ENCODE measurements around the gene CDPF1.

Gene CDPF1

DNA sequence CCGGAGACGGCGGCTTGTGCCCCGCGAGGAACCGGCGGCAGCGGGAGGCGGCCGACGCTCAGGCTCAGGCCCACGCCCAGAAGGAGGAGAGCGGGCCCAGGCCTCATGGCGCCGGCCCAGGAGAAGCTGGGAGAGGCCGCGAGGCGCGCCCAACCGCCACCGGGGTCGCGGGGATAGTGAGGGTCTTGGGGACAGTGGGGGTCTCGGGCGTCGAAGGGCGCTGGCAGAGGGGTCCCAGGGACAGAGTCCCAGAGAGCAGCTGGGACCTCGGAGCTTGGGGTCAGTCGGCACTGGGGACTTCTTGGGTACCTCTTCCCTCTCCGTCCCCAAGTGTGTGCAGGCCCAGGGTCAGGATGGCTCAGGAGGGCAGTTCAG is 13.1 kb upstream of the CDPF1 start, which contains the start of gene PKDREJ:
PKDREJ (minus strand) TSS at position 128 of the 375 bp plus-strand sequence; CDS start at position 107, 21 bp downstream.
- H3K79me1 ChIP-seq (ENCODE audit: low read length) = no peaks in the 10 kb centered on the region
- no peak within 1 kb of the TSS for H2AK5ac ChIP-seq (ENCODE audit: low read length)
- H3K4me2 ChIP-seq (ENCODE audit: low read length) = peak within 1 kb of the TSS; percentile 38
- no peak within 1 kb of the TSS for H3K27ac ChIP-seq (ENCODE audit: low read depth, low read length)
- H3K56ac ChIP-seq (ENCODE audit: low read length) = peak within 1 kb of the TSS; percentile 84
- H3K18ac ChIP-seq (ENCODE audit: low read length) = peak within 1 kb of the TSS; percentile 57
- DNase-seq = no peak
- H4K5ac ChIP-seq (ENCODE audit: low read length) = no peak within 1 kb of the TSS
- H3K79me2 ChIP-seq (ENCODE audit: control insufficient read depth, insufficient read depth, low read length) = no peaks in the 10 kb centered on the region
- H3K36me3 ChIP-seq (ENCODE audit: control insufficient read depth, insufficient read depth, low read length) = no peaks in the 10 kb centered on the region
- no peak within 1 kb of the TSS for H4K8ac ChIP-seq (ENCODE audit: low read depth, low read length)
- peak within 1 kb of the TSS; percentile 54 for H3K9ac ChIP-seq (ENCODE audit: low read length)
- H2BK5ac ChIP-seq (ENCODE audit: low read length) = no peak within 1 kb of the TSS
- no peak within 1 kb of the TSS for H2BK15ac ChIP-seq (replicated peaks; ENCODE audit: low read depth)
- H2BK120ac ChIP-seq (ENCODE audit: low read depth, low read length) = no peak within 1 kb of the TSS
- peaks cover 7% of the 10 kb centered on the region for H3K27me3 ChIP-seq (ENCODE audit: insufficient read depth, low read length, poor library complexity)
- H3K23ac ChIP-seq (ENCODE audit: low read length) = peak within 1 kb of the TSS; percentile 24
- WGBS (ENCODE audit: extremely low coverage, insufficient coverage, low lambda C conversion rate) = no CpG with 5 or more reads among the region's 30 CpGs
- peak within 1 kb of the TSS; percentile 17 for H3K4ac ChIP-seq (ENCODE audit: low read depth, low read length)
- H3K4me1 ChIP-seq (ENCODE audit: control insufficient read depth, low read depth, low read length) = no peaks in the 10 kb centered on the region
- no peak within 1 kb of the TSS for H3K4me3 ChIP-seq (ENCODE audit: low read length)

DNA sequence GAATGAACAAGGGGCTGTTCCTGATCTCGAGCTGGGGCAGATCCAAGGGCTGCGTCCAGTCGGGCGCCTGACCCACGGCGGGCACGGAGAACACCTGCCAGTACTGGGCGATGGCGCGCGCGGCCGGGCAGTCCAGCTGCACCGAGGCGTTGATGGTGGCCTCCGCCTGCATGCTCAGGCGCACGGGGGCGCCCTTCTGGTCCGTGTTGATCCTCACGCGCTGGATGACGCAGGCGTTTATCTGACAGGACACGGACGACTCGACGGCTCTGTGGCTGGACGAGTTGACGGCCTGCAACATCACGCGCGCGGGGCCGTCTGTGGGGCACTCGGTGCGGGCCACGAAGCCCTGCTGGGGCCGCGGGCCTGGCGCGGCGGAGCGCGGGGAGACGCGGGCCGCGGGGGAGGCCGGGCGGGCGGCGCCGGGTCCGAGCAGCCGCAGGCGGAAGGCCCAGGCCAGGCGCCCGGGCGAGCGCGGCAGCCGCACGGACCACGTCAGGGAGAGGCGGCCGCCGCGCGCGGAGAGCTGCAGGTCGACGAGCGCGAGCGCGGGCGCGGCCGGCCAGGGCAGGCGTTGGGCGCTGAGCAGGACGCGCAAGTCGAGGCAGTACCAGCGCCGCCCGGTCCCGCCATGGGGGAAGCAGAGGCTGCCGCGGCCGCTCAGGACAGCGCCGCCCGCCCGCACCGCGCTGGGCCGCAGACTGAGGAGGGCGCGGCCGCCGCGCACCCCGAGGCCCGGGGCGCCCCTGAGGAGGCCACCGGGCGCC is 12.5 kb upstream of the CDPF1 start:
- Histone ChIP-seq H3K23ac (ENCODE audit: low read length) (peak overlapping the region; percentile 24), H2BK15ac (replicated peaks; ENCODE audit: low read depth) (no peak overlapping the region), H3K27ac (ENCODE audit: low read depth, low read length) (no peak overlapping the region), H4K8ac (ENCODE audit: low read depth, low read length) (no peak overlapping the region), H3K4me1 (ENCODE audit: control insufficient read depth, low read depth, low read length) (no peaks in the 10 kb centered on the region), H3K9ac (ENCODE audit: low read length) (peak overlapping the region; percentile 54), H3K79me2 (ENCODE audit: control insufficient read depth, insufficient read depth, low read length) (no peaks in the 10 kb centered on the region), H3K56ac (ENCODE audit: low read length) (peak overlapping the region; percentile 84), H3K4me3 (ENCODE audit: low read length) (no peak overlapping the region), H3K79me1 (ENCODE audit: low read length) (no peaks in the 10 kb centered on the region), H2AK5ac (ENCODE audit: low read length) (no peak overlapping the region), H3K4me2 (ENCODE audit: low read length) (peak overlapping the region; percentile 38), H3K4ac (ENCODE audit: low read depth, low read length) (peak overlapping the region; percentile 17), H3K36me3 (ENCODE audit: control insufficient read depth, insufficient read depth, low read length) (no peaks in the 10 kb centered on the region), H2BK120ac (ENCODE audit: low read depth, low read length) (no peak overlapping the region), H3K27me3 (ENCODE audit: insufficient read depth, low read length, poor library complexity) (peaks cover 9% of the 10 kb centered on the region), H4K5ac (ENCODE audit: low read length) (no peak overlapping the region), H3K18ac (ENCODE audit: low read length) (peak overlapping the region; percentile 57), H2BK5ac (ENCODE audit: low read length) (no peak overlapping the region)
- DNase-seq = peak; percentile 84
- no CpG with 5 or more reads among the region's 109 CpGs for WGBS (ENCODE audit: extremely low coverage, insufficient coverage, low lambda C conversion rate)

DNA sequence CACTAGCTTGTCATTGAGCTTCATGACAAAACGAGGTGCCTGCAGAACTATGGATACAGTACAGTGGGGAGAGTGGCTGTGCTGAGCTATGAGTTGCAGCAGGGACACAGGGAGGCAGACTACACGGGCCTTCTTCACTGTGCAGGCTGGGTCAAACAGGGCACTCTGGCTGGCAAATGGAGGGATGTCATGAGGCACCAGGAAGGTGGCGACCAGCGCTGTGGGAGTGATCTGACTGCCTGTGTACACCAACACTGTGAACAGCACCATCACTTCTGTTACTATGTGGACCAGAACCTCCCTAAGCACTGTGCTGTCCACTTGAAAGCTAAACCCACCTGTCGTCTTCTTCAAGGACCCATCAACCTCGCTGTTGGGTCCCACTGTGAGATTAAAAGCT is 9.9 kb upstream of the CDPF1 start:
- H3K36me3 ChIP-seq (ENCODE audit: control insufficient read depth, insufficient read depth, low read length) = no peaks in the 10 kb centered on the region
- no peak overlapping the region for H3K56ac ChIP-seq (ENCODE audit: low read length)
- no peak overlapping the region for H3K9ac ChIP-seq (ENCODE audit: low read length)
- H2BK15ac ChIP-seq (replicated peaks; ENCODE audit: low read depth) = no peak overlapping the region
- no peak overlapping the region for H3K4me2 ChIP-seq (ENCODE audit: low read length)
- H3K27me3 ChIP-seq (ENCODE audit: insufficient read depth, low read length, poor library complexity) = peaks cover 9% of the 10 kb centered on the region
- H4K5ac ChIP-seq (ENCODE audit: low read length) = no peak overlapping the region
- WGBS (ENCODE audit: extremely low coverage, insufficient coverage, low lambda C conversion rate) = no CpG with 5 or more reads among the region's 6 CpGs
- H4K8ac ChIP-seq (ENCODE audit: low read depth, low read length) = no peak overlapping the region
- H3K79me2 ChIP-seq (ENCODE audit: control insufficient read depth, insufficient read depth, low read length) = no peaks in the 10 kb centered on the region
- DNase-seq = no peak
- H3K27ac ChIP-seq (ENCODE audit: low read depth, low read length) = no peak overlapping the region
- no peak overlapping the region for H3K18ac ChIP-seq (ENCODE audit: low read length)
- H2BK5ac ChIP-seq (ENCODE audit: low read length) = no peak overlapping the region
- H2BK120ac ChIP-seq (ENCODE audit: low read depth, low read length) = no peak overlapping the region
- no peak overlapping the region for H3K4me3 ChIP-seq (ENCODE audit: low read length)
- H3K23ac ChIP-seq (ENCODE audit: low read length) = no peak overlapping the region
- H2AK5ac ChIP-seq (ENCODE audit: low read length) = no peak overlapping the region
- no peaks in the 10 kb centered on the region for H3K79me1 ChIP-seq (ENCODE audit: low read length)
- no peaks in the 10 kb centered on the region for H3K4me1 ChIP-seq (ENCODE audit: control insufficient read depth, low read depth, low read length)
- H3K4ac ChIP-seq (ENCODE audit: low read depth, low read length) = no peak overlapping the region

DNA sequence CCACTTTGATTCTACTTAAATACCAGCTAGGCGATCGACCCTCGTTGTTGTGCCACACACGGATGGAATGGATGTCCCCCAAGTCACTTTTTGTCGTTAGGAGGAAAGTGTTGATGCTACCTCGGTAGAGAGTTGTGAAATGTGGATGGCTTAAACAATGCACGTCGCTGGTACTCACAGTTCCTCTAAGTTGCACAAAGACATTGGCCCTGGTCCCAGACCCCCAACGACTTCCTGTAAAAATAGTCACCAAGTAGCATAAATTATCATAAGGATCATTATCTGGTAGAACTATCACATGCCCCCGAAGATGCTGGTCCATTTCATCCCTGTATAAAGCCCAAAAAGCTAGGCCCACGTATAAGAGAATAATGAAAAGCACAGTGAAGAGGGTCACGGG is 9.3 kb upstream of the CDPF1 start:
- Histone ChIP-seq H2BK15ac (replicated peaks; ENCODE audit: low read depth) (no peak overlapping the region), H3K36me3 (ENCODE audit: control insufficient read depth, insufficient read depth, low read length) (no peaks in the 10 kb centered on the region), H3K4me3 (ENCODE audit: low read length) (no peak overlapping the region), H4K5ac (ENCODE audit: low read length) (no peak overlapping the region), H3K4me2 (ENCODE audit: low read length) (no peak overlapping the region), H3K4me1 (ENCODE audit: control insufficient read depth, low read depth, low read length) (no peaks in the 10 kb centered on the region), H3K56ac (ENCODE audit: low read length) (no peak overlapping the region), H3K4ac (ENCODE audit: low read depth, low read length) (no peak overlapping the region), H4K8ac (ENCODE audit: low read depth, low read length) (no peak overlapping the region), H3K23ac (ENCODE audit: low read length) (no peak overlapping the region), H3K79me1 (ENCODE audit: low read length) (no peaks in the 10 kb centered on the region), H2BK120ac (ENCODE audit: low read depth, low read length) (no peak overlapping the region), H3K79me2 (ENCODE audit: control insufficient read depth, insufficient read depth, low read length) (no peaks in the 10 kb centered on the region), H2AK5ac (ENCODE audit: low read length) (no peak overlapping the region), H2BK5ac (ENCODE audit: low read length) (no peak overlapping the region), H3K18ac (ENCODE audit: low read length) (no peak overlapping the region), H3K27ac (ENCODE audit: low read depth, low read length) (no peak overlapping the region), H3K27me3 (ENCODE audit: insufficient read depth, low read length, poor library complexity) (peaks cover 9% of the 10 kb centered on the region), H3K9ac (ENCODE audit: low read length) (no peak overlapping the region)
- WGBS (ENCODE audit: extremely low coverage, insufficient coverage, low lambda C conversion rate) = no CpG with 5 or more reads among the region's 12 CpGs
- no peak for DNase-seq

DNA sequence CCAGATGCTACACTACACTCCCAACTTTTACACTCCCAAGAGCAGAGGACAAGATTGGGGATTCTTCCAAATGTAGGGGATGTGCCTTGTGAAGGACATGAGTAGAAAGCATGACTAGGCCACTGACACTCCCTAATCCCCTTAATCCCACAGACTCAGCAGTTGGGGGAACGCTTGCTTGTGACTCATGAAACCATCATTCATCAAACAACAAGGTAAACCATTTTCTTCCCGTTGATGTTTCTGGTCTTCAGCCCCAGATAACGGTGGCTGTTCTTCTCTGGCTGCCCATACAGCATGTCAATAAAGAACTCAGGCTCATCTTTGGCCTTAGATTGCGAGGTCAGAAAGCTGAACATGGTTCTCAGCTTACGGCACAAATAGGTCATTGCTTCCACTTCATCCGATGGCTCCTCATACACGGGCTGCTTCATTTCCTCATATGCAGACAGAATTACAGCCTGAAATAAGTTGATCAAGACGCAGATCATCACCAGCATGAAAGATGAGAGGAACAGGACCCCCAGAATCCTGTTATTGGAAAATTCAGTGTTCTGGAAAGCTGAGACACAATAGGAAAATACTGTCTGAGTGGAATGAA is 6.4 kb upstream of the CDPF1 start:
- Histone ChIP-seq H3K36me3 (ENCODE audit: control insufficient read depth, insufficient read depth, low read length) (no peaks in the 10 kb centered on the region), H3K27ac (ENCODE audit: low read depth, low read length) (no peak overlapping the region), H3K4me1 (ENCODE audit: control insufficient read depth, low read depth, low read length) (no peaks in the 10 kb centered on the region), H3K56ac (ENCODE audit: low read length) (no peak overlapping the region), H3K4me3 (ENCODE audit: low read length) (no peak overlapping the region), H3K27me3 (ENCODE audit: insufficient read depth, low read length, poor library complexity) (peaks cover 2% of the 10 kb centered on the region), H2BK120ac (ENCODE audit: low read depth, low read length) (no peak overlapping the region), H2BK5ac (ENCODE audit: low read length) (no peak overlapping the region), H3K18ac (ENCODE audit: low read length) (no peak overlapping the region), H3K9ac (ENCODE audit: low read length) (no peak overlapping the region), H3K23ac (ENCODE audit: low read length) (no peak overlapping the region), H2BK15ac (replicated peaks; ENCODE audit: low read depth) (no peak overlapping the region), H3K4me2 (ENCODE audit: low read length) (no peak overlapping the region), H3K79me2 (ENCODE audit: control insufficient read depth, insufficient read depth, low read length) (no peaks in the 10 kb centered on the region), H2AK5ac (ENCODE audit: low read length) (no peak overlapping the region), H3K4ac (ENCODE audit: low read depth, low read length) (no peak overlapping the region), H3K79me1 (ENCODE audit: low read length) (no peaks in the 10 kb centered on the region), H4K5ac (ENCODE audit: low read length) (no peak overlapping the region), H4K8ac (ENCODE audit: low read depth, low read length) (no peak overlapping the region)
- no CpG with 5 or more reads among the region's 8 CpGs for WGBS (ENCODE audit: extremely low coverage, insufficient coverage, low lambda C conversion rate)
- no peak for DNase-seq
